GM21423 (cell line): ENCODE measurements around the gene TMCC3.
A peak's percentile ranks its signal among the peaks of the same experiment; 100 is the strongest.
"Not testable (repeated sequence)": the region's sequence is repeated elsewhere in the genome, so short reads cannot be mapped to it uniquely, and the experiment has no call there.

Experiments
- ATAC-seq: cut with Tn5 transposase; IDR thresholded peaks from one replicate; pipeline ENCODE4 v1.9.1; 2021; ENCODE audit warnings: mild to moderate bottlenecking, moderate library complexity; ENCODE audit not compliant: unreplicated experiment

TMCC3 gene

GRCh38 chr12:94575645-94576403, 74.5 kb downstream of the TMCC3 start:
- ATAC-seq = no peak

GRCh38 chr12:94575024-94575423, 75.3 kb downstream of the TMCC3 start:
- no peak for ATAC-seq

- ATAC-seq = no peak
Observed at GRCh38 chr12:94571556-94571955, 78.8 kb downstream of the TMCC3 start.

GRCh38 chr12:94570161-94570560, 80.2 kb downstream of the TMCC3 start:
- no peak for ATAC-seq

GRCh38 chr12:94567761-94568160, 82.6 kb downstream of the TMCC3 start:
- no peak for ATAC-seq

GRCh38 chr12:94566345-94566744, 84.0 kb downstream of the TMCC3 start:
- ATAC-seq = no peak

- ATAC-seq = no peak
Observed at GRCh38 chr12:94565683-94566082, 84.7 kb downstream of the TMCC3 start.

GRCh38 chr12:94563286-94563685, 87.1 kb downstream of the TMCC3 start:
- no peak for ATAC-seq

- ATAC-seq = peak; percentile 81
Observed at GRCh38 chr12:94561943-94562411, 88.4 kb downstream of the TMCC3 start.

GRCh38 chr12:94560431-94561221, 89.7 kb downstream of the TMCC3 start:
- peak; percentile 62 for ATAC-seq

- ATAC-seq = no peak
Observed at GRCh38 chr12:94558612-94559011, 91.7 kb downstream of the TMCC3 start.

- no peak for ATAC-seq
Observed at GRCh38 chr12:94557746-94558295, 92.5 kb downstream of the TMCC3 start.

- no peak for ATAC-seq
Observed at GRCh38 chr12:94555687-94556086, 94.7 kb downstream of the TMCC3 start.

GRCh38 chr12:94553875-94554274, 96.5 kb downstream of the TMCC3 start:
- no peak for ATAC-seq

- no peak for ATAC-seq
Observed at GRCh38 chr12:94553130-94553519, 97.2 kb downstream of the TMCC3 start.

GRCh38 chr12:94551810-94552209, 98.5 kb downstream of the TMCC3 start:
- ATAC-seq = no peak

GRCh38 chr12:94550964-94551363, 99.4 kb downstream of the TMCC3 start:
- no peak for ATAC-seq

- ATAC-seq = not testable (repeated sequence)
Observed at GRCh38 chr12:94548833-94549232, 101.5 kb downstream of the TMCC3 start.

GRCh38 chr12:94545935-94546771, 104.2 kb downstream of the TMCC3 start:
- peak; percentile 74 for ATAC-seq

GRCh38 chr12:94544355-94544754, 106.0 kb downstream of the TMCC3 start:
- ATAC-seq = no peak

GRCh38 chr12:94538318-94538717, 112.0 kb downstream of the TMCC3 start:
- no peak for ATAC-seq
